ENCODE measurements around the gene CRTC1.

GRCh38 chr19:18761531-18762110 lies 78.1 kb downstream of the CRTC1 start:
- TF ChIP-seq POLR2A (IDR thresholded peaks at IDR 0.05) (no peak), CTCF (IDR thresholded peaks at IDR 0.05) (no peak)
